GM23338 (cell line): ENCODE results near the gene APCS. TPM values are rescaled to one million over a fixed set of nuclear protein-coding genes. Genes with fewer than 3 reads are reported as not detected.

Experiments used
- ATAC-seq: fragments of 200-7000 bp; cut with Tn5 transposase; 3 replicates; pipeline ENCODE4 v1.9.1; 2020
- DNase-seq: peaks from one replicate; pipeline ENCODE4 v3.0.0-alpha.2; 2015; ENCODE audit warnings: low spot score
- H2AFZ ChIP-seq: fragments of 200-600 bp; sonication (generic); 2 replicates; pipeline ENCODE4 v1.8.0; 2016; ENCODE audit warnings: antibody characterized with exemption, mild to moderate bottlenecking, moderate library complexity
- H3F3A ChIP-seq: fragments of 200-600 bp; sonication (generic); replicated peaks from 2 replicates; pipeline ENCODE4 v1.8.0; 2017; ENCODE audit warnings: antibody characterized with exemption, mixed run types, low read depth
- H3K27ac ChIP-seq: fragments of 200-600 bp; sonication (generic); 2 replicates; pipeline ENCODE4 v1.6.1; 2016; ENCODE audit warnings: low read depth
- H3K27me3 ChIP-seq: fragments of 200-600 bp; sonication (generic); 2 replicates; pipeline ENCODE4 v1.8.0; 2016; ENCODE audit warnings: mild to moderate bottlenecking, mixed run types, moderate library complexity; ENCODE audit not compliant: insufficient read depth
- H3K36me3 ChIP-seq: fragments of 200-600 bp; sonication (generic); 2 replicates; pipeline ENCODE4 v1.8.0; 2016; ENCODE audit warnings: mild to moderate bottlenecking; ENCODE audit not compliant: insufficient read depth
- H3K4me1 ChIP-seq: fragments of 200-600 bp; sonication (generic); 2 replicates; pipeline ENCODE4 v1.8.0; 2016; ENCODE audit warnings: mild to moderate bottlenecking, moderate library complexity; ENCODE audit not compliant: insufficient read depth
- H3K4me2 ChIP-seq: fragments of 200-600 bp; sonication (generic); 2 replicates; pipeline ENCODE4 v1.7.1; 2017; ENCODE audit warnings: mixed run types
- H3K4me3 ChIP-seq: fragments of 200-600 bp; sonication (generic); 2 replicates; pipeline ENCODE4 v1.6.1; 2016; ENCODE audit warnings: mixed run types
- H3K79me2 ChIP-seq: fragments of 200-600 bp; sonication (generic); replicated peaks from 2 replicates; pipeline ENCODE4 v1.8.0; 2017; ENCODE audit warnings: mild to moderate bottlenecking; ENCODE audit not compliant: insufficient read depth
- H3K9me2 ChIP-seq: fragments of 200-600 bp; sonication (generic); 2 replicates; pipeline ENCODE4 v1.8.0; 2017; ENCODE audit not compliant: insufficient read depth
- H4K20me1 ChIP-seq: fragments of 200-600 bp; sonication (generic); replicated peaks from 2 replicates; pipeline ENCODE4 v1.8.0; 2017; ENCODE audit warnings: mild to moderate bottlenecking; ENCODE audit not compliant: insufficient read depth
- H3K27ac Mint-ChIP-seq: 2 replicates; pipeline ENCODE4 v1.8.0; 2020; ENCODE audit warnings: inconsistent platforms, mild to moderate bottlenecking, moderate library complexity, mixed read lengths
- H3K27me3 Mint-ChIP-seq: 3 replicates; pipeline ENCODE4 v1.8.0; 2022; ENCODE audit warnings: low read depth, mild to moderate bottlenecking, moderate library complexity, mixed read lengths, inconsistent platforms; ENCODE audit not compliant: insufficient read depth, poor library complexity
- H3K36me3 Mint-ChIP-seq: 3 replicates; pipeline ENCODE4 v1.8.0; 2021; ENCODE audit warnings: low read depth, mild to moderate bottlenecking, inconsistent platforms, moderate library complexity, mixed read lengths
- H3K4me1 Mint-ChIP-seq: 3 replicates; pipeline ENCODE4 v1.8.0; 2020; ENCODE audit warnings: mild to moderate bottlenecking, inconsistent platforms, mixed read lengths
- H3K4me3 Mint-ChIP-seq: 3 replicates; pipeline ENCODE4 v1.8.0; 2021; ENCODE audit warnings: moderate library complexity, mild to moderate bottlenecking, inconsistent platforms, mixed read lengths
- H3K9me3 Mint-ChIP-seq: 3 replicates; pipeline ENCODE4 v1.8.0; 2020; ENCODE audit warnings: moderate library complexity, mild to moderate bottlenecking, inconsistent platforms, mixed read lengths
- CREB1 ChIP-seq: fragments of 250-450 bp; sonication (Bioruptor Pico); IDR thresholded peaks from 2 replicates; pipeline ENCODE4 v1.5.0; 2020; ENCODE audit warnings: low read depth, mild to moderate bottlenecking, moderate library complexity
- EZH2 ChIP-seq: fragments of 200-600 bp; sonication (generic); IDR thresholded peaks from one replicate; pipeline ENCODE4 v1.8.0; 2017; ENCODE audit warnings: antibody characterized with exemption, mild to moderate bottlenecking, low read depth; ENCODE audit not compliant: unreplicated experiment
- EZH2phosphoT487 ChIP-seq: fragments of 200-600 bp; sonication (generic); IDR thresholded peaks from one replicate; pipeline ENCODE4 v1.8.1; 2018; ENCODE audit warnings: antibody characterized with exemption; ENCODE audit not compliant: unreplicated experiment
- JUNB ChIP-seq: IDR thresholded peaks from one replicate; pipeline ENCODE4 v1.6.1; 2016; ENCODE audit warnings: antibody characterized with exemption; ENCODE audit not compliant: unreplicated experiment
- NANOG ChIP-seq: IDR thresholded peaks from 2 replicates; pipeline ENCODE4 v1.6.1; 2016; ENCODE audit warnings: antibody characterized with exemption, borderline replicate concordance
- POLR2AphosphoS5 ChIP-seq: IDR thresholded peaks from 2 replicates; pipeline ENCODE4 v1.6.1; 2016; ENCODE audit warnings: antibody characterized with exemption, low read depth
- STAT1 ChIP-seq: IDR thresholded peaks from one replicate; pipeline ENCODE4 v1.6.1; 2016; ENCODE audit warnings: antibody characterized with exemption; ENCODE audit not compliant: unreplicated experiment
- polyA plus RNA-seq: library from polyadenylated mRNA; unstranded; fragments of >200 nt; fragmentation: Nextera tagmentation; extraction: Ambion mirVana; gene quantifications from 2 replicates; pipeline ENCODE4 v1.2.1, GENCODE V29; 2016
- total RNA-seq: library from RNA; depleted of rRNA; stranded (reverse); fragments of >200 nt; shearing (Covaris generic); gene quantifications from 2 replicates; pipeline ENCODE4 v1.2.3, GENCODE V29; 2014
- TF ChIP-seq, protein P1 (sequence below): IDR thresholded peaks from one replicate; pipeline ENCODE4 v1.6.1; 2018; ENCODE audit warnings: antibody characterized with exemption; ENCODE audit not compliant: unreplicated experiment
- TF ChIP-seq, protein P2 (sequence below): IDR thresholded peaks from 2 replicates; pipeline ENCODE4 v1.6.1; 2016; ENCODE audit warnings: antibody characterized with exemption
- TF ChIP-seq, protein P3 (sequence below), 2 experiments: fragments of 200-600 bp in 1 of 2; sonication (generic) in 1 of 2; conservative IDR thresholded peaks; 2 replicates each; pipeline versions ENCODE4 v1.5.1 to v1.6.1; 2016 to 2017; ENCODE audit warnings: antibody characterized with exemption in 2 of 2, low read depth in 2 of 2, mild to moderate bottlenecking in 2 of 2, moderate library complexity in 1 of 2
- TF ChIP-seq, protein P4 (sequence below): fragments of 250-450 bp; sonication (Bioruptor Pico); IDR thresholded peaks from 2 replicates; pipeline ENCODE4 v1.5.0; 2020; ENCODE audit warnings: mild to moderate bottlenecking, moderate library complexity

APCS gene
- total and polyA plus RNA-seq, 2 experiments from 2014 or later, result not detected

DNA sequence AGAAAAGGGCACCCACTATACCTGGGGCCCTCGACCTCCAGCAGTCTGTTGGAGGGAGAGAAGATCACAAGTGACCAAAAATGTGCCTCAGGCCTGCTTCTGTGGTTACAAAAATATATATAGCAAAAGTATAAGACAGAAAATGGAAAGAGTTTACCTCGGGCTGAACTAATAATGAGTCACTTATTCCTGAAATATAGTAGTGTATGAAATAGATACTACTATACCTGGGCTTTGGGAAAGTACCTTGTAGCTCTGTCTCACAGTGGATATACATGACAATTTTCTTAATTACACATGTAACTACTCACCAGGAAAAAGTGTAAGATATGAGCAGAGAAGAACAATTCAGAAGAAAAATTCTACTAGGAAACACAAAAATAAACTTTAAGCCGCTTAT, 7.3 kb upstream of the APCS start (continued):
- TF ChIP-seq, protein P1, sequence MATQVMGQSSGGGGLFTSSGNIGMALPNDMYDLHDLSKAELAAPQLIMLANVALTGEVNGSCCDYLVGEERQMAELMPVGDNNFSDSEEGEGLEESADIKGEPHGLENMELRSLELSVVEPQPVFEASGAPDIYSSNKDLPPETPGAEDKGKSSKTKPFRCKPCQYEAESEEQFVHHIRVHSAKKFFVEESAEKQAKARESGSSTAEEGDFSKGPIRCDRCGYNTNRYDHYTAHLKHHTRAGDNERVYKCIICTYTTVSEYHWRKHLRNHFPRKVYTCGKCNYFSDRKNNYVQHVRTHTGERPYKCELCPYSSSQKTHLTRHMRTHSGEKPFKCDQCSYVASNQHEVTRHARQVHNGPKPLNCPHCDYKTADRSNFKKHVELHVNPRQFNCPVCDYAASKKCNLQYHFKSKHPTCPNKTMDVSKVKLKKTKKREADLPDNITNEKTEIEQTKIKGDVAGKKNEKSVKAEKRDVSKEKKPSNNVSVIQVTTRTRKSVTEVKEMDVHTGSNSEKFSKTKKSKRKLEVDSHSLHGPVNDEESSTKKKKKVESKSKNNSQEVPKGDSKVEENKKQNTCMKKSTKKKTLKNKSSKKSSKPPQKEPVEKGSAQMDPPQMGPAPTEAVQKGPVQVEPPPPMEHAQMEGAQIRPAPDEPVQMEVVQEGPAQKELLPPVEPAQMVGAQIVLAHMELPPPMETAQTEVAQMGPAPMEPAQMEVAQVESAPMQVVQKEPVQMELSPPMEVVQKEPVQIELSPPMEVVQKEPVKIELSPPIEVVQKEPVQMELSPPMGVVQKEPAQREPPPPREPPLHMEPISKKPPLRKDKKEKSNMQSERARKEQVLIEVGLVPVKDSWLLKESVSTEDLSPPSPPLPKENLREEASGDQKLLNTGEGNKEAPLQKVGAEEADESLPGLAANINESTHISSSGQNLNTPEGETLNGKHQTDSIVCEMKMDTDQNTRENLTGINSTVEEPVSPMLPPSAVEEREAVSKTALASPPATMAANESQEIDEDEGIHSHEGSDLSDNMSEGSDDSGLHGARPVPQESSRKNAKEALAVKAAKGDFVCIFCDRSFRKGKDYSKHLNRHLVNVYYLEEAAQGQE, result no peak
- TF ChIP-seq CREB1 (CRISPR knock-in tag) (no peak), STAT1 (no peak), EZH2 (no peak), NANOG (no peak)
- TF ChIP-seq, protein P2, sequence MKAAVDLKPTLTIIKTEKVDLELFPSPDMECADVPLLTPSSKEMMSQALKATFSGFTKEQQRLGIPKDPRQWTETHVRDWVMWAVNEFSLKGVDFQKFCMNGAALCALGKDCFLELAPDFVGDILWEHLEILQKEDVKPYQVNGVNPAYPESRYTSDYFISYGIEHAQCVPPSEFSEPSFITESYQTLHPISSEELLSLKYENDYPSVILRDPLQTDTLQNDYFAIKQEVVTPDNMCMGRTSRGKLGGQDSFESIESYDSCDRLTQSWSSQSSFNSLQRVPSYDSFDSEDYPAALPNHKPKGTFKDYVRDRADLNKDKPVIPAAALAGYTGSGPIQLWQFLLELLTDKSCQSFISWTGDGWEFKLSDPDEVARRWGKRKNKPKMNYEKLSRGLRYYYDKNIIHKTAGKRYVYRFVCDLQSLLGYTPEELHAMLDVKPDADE, result no peak

DNA sequence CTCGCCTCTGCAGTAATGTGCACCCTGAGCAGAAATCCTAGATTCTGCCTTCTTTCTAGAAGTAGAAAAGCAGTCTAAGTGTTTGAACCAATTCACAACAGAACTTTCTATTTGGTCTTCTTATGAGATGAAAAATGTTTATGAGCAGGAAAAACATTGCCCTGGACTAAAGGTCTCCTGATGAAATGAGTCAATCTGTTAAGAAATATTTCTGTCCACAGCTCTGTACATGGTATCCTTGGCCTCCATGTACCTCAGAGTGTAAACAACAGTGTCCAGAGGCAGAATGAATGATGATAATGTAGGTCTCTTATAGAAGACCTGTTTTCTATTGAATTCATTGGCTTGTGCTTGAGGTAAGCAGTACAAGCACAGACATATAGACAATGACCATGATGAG, 6.2 kb upstream of the APCS start:
- H3K9me3 Mint-ChIP-seq, result peaks cover 9% of the 10 kb centered on the region
- no peaks in the 10 kb centered on the region for H3K27me3 Mint-ChIP-seq
- H3K27ac ChIP-seq, result no peak overlapping the region
- H3K79me2 ChIP-seq, result no peaks in the 10 kb centered on the region
- H3K4me2 ChIP-seq, result no peak overlapping the region
- no peaks in the 10 kb centered on the region for H4K20me1 ChIP-seq
- H3K36me3 ChIP-seq, result no peaks in the 10 kb centered on the region
- H3K27me3 ChIP-seq, result no peaks in the 10 kb centered on the region
- no peak overlapping the region for H3K27ac Mint-ChIP-seq
- H3K4me1 ChIP-seq, result no peaks in the 10 kb centered on the region
- H3K36me3 Mint-ChIP-seq, result peaks cover under 1% of the 10 kb centered on the region; the same call in 1 of the 3 replicates
- H3K4me1 Mint-ChIP-seq, result no peaks in the 10 kb centered on the region
- H2AFZ ChIP-seq, result no peak overlapping the region
- no peak overlapping the region for H3K4me3 ChIP-seq
- H3F3A ChIP-seq, result no peaks in the 10 kb centered on the region
- H3K9me2 ChIP-seq, result peaks cover 4% of the 10 kb centered on the region; the same call in 1 of the 2 replicates
- DNase-seq (no peak), ATAC-seq (no peak)
- no peak overlapping the region for H3K4me3 Mint-ChIP-seq
- TF ChIP-seq JUNB (no peak), NANOG (no peak), EZH2 (no peak), CREB1 (CRISPR knock-in tag) (no peak), EZH2phosphoT487 (no peak), STAT1 (no peak), POLR2AphosphoS5 (no peak)
- TF ChIP-seq, protein P3, sequence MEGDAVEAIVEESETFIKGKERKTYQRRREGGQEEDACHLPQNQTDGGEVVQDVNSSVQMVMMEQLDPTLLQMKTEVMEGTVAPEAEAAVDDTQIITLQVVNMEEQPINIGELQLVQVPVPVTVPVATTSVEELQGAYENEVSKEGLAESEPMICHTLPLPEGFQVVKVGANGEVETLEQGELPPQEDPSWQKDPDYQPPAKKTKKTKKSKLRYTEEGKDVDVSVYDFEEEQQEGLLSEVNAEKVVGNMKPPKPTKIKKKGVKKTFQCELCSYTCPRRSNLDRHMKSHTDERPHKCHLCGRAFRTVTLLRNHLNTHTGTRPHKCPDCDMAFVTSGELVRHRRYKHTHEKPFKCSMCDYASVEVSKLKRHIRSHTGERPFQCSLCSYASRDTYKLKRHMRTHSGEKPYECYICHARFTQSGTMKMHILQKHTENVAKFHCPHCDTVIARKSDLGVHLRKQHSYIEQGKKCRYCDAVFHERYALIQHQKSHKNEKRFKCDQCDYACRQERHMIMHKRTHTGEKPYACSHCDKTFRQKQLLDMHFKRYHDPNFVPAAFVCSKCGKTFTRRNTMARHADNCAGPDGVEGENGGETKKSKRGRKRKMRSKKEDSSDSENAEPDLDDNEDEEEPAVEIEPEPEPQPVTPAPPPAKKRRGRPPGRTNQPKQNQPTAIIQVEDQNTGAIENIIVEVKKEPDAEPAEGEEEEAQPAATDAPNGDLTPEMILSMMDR (conservative IDR thresholded peaks at IDR 0.05; ENCODE audit: low read depth in 2 of 2), result no peak
- TF ChIP-seq, protein P2, result no peak
- TF ChIP-seq, protein P4, sequence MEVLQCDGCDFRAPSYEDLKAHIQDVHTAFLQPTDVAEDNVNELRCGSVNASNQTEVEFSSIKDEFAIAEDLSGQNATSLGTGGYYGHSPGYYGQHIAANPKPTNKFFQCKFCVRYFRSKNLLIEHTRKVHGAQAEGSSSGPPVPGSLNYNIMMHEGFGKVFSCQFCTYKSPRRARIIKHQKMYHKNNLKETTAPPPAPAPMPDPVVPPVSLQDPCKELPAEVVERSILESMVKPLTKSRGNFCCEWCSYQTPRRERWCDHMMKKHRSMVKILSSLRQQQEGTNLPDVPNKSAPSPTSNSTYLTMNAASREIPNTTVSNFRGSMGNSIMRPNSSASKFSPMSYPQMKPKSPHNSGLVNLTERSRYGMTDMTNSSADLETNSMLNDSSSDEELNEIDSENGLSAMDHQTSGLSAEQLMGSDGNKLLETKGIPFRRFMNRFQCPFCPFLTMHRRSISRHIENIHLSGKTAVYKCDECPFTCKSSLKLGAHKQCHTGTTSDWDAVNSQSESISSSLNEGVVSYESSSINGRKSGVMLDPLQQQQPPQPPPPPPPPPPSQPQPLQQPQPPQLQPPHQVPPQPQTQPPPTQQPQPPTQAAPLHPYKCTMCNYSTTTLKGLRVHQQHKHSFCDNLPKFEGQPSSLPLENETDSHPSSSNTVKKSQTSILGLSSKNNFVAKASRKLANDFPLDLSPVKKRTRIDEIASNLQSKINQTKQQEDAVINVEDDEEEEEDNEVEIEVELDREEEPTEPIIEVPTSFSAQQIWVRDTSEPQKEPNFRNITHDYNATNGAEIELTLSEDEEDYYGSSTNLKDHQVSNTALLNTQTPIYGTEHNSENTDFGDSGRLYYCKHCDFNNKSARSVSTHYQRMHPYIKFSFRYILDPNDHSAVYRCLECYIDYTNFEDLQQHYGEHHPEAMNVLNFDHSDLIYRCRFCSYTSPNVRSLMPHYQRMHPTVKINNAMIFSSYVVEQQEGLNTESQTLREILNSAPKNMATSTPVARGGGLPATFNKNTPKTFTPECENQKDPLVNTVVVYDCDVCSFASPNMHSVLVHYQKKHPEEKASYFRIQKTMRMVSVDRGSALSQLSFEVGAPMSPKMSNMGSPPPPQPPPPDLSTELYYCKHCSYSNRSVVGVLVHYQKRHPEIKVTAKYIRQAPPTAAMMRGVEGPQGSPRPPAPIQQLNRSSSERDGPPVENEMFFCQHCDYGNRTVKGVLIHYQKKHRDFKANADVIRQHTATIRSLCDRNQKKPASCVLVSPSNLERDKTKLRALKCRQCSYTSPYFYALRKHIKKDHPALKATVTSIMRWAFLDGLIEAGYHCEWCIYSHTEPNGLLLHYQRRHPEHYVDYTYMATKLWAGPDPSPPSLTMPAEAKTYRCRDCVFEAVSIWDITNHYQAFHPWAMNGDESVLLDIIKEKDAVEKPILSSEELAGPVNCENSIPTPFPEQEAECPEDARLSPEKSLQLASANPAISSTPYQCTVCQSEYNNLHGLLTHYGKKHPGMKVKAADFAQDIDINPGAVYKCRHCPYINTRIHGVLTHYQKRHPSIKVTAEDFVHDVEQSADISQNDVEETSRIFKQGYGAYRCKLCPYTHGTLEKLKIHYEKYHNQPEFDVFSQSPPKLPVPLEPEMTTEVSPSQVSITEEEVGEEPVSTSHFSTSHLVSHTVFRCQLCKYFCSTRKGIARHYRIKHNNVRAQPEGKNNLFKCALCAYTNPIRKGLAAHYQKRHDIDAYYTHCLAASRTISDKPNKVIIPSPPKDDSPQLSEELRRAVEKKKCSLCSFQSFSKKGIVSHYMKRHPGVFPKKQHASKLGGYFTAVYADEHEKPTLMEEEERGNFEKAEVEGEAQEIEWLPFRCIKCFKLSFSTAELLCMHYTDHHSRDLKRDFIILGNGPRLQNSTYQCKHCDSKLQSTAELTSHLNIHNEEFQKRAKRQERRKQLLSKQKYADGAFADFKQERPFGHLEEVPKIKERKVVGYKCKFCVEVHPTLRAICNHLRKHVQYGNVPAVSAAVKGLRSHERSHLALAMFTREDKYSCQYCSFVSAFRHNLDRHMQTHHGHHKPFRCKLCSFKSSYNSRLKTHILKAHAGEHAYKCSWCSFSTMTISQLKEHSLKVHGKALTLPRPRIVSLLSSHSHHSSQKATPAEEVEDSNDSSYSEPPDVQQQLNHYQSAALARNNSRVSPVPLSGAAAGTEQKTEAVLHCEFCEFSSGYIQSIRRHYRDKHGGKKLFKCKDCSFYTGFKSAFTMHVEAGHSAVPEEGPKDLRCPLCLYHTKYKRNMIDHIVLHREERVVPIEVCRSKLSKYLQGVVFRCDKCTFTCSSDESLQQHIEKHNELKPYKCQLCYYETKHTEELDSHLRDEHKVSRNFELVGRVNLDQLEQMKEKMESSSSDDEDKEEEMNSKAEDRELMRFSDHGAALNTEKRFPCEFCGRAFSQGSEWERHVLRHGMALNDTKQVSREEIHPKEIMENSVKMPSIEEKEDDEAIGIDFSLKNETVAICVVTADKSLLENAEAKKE (CRISPR knock-in tag), result no peak
